Measurements from ENCODE around the gene MGST3.

GRCh38 chr1:165641231-165641987 is 10.4 kb downstream of the MGST3 start:
- TF ChIP-seq POLR2A (IDR thresholded peaks at IDR 0.05), result no peak
- TF ChIP-seq EP300 (IDR thresholded peaks at IDR 0.05), result no peak
- TF ChIP-seq CTCF (IDR thresholded peaks at IDR 0.05), result no peak

Data from ovary (tissue), 3 donors.